Dermis microvascular lymphatic vessel endothelial cell (primary cell): Measurements from ENCODE around the gene CHMP4A. TPM values are rescaled to one million over a fixed set of nuclear protein-coding genes. Genes with fewer than 3 reads are reported as not detected.
A peak's percentile ranks its signal among the peaks of the same experiment; 100 is the strongest.

Experiments
- DNase-seq, 2 donors: peaks; one replicate each; pipeline versions ENCODE4 v3.0.0 to v3.0.0-alpha.2; 2010; ENCODE audit warnings: low read depth in 2 of 2
- total RNA-seq: library from RNA; depleted of rRNA; stranded (reverse); fragments of >200 nt; gene quantifications from 2 replicates; pipeline ENCODE4 v1.2.1, GENCODE V29; 2014

The CHMP4A gene
- total RNA-seq, 1 donor from 2014 or later, result 11.7 TPM

GRCh38 chr14:24196071-24197055, 16.9 kb downstream of the CHMP4A start:
- peak in 1 of 2 donors; percentile 17 for DNase-seq

GRCh38 chr14:24195186-24196070, 17.9 kb downstream of the CHMP4A start, which contains the start of gene TM9SF1:
TM9SF1 (minus strand) TSS chr14:24195441; CDS start chr14:24195019, 422 bp downstream.
- DNase-seq, result peak; percentile 72 to 91

GRCh38 chr14:24194873-24195185, 18.5 kb downstream of the CHMP4A start:
- DNase-seq, result no peak

GRCh38 chr14:24194186-24194872, 19.0 kb downstream of the CHMP4A start:
- DNase-seq, result no peak

- no peak for DNase-seq
Observed at GRCh38 chr14:24192933-24193332, 20.4 kb downstream of the CHMP4A start.

GRCh38 chr14:24190416-24190815, 22.9 kb downstream of the CHMP4A start:
- DNase-seq, result no peak

- no peak for DNase-seq
Observed at GRCh38 chr14:24189460-24189859, 23.8 kb downstream of the CHMP4A start.

GRCh38 chr14:24189059-24189375, 24.3 kb downstream of the CHMP4A start:
- no peak for DNase-seq

- DNase-seq, result peak; percentile 98 to 99
Observed at GRCh38 chr14:24188251-24189058, 24.8 kb downstream of the CHMP4A start, which contains the start of gene IPO4. IPO4 (minus strand) TSS chr14:24188816; CDS start chr14:24188787, 29 bp downstream.

- DNase-seq, result no peak
Observed at GRCh38 chr14:24187539-24187915, 25.8 kb downstream of the CHMP4A start.

GRCh38 chr14:24186831-24187538, 26.3 kb downstream of the CHMP4A start:
- DNase-seq, result no peak

- DNase-seq, result no peak
Observed at GRCh38 chr14:24185741-24186140, 27.5 kb downstream of the CHMP4A start.

GRCh38 chr14:24185026-24185425, 28.3 kb downstream of the CHMP4A start:
- DNase-seq, result no peak

GRCh38 chr14:24184104-24184970, 29.0 kb downstream of the CHMP4A start:
- DNase-seq, result no peak

GRCh38 chr14:24183014-24183481, 30.2 kb downstream of the CHMP4A start:
- DNase-seq, result no peak

- no peak for DNase-seq
Observed at GRCh38 chr14:24182110-24182882, 31.0 kb downstream of the CHMP4A start.

GRCh38 chr14:24181371-24182077, 31.8 kb downstream of the CHMP4A start:
- DNase-seq, result no peak
